Measurements from ENCODE around the gene SPAG17. TPM values are rescaled to one million over a fixed set of nuclear protein-coding genes. Genes with fewer than 3 reads are reported as not detected.

Gene SPAG17
- polyA plus RNA-seq, 2 donors: 14.2 to 15.4 TPM

GRCh38 chr1:118206966-118207365 is 21.9 kb upstream of the SPAG17 start:
- H3K27ac ChIP-seq (ENCODE audit: low read depth in 2 of 2, low read length in 1 of 2): no peak overlapping the region
- no peaks in the 10 kb centered on the region for H3K36me3 ChIP-seq (ENCODE audit: control insufficient read depth in 2 of 2, insufficient read depth in 2 of 2, low read length in 1 of 2)
- H3K27me3 ChIP-seq (ENCODE audit: control insufficient read depth in 1 of 2, insufficient read depth in 2 of 2, low read length in 2 of 2): no peaks in the 10 kb centered on the region
- no peak overlapping the region for H3K4me3 ChIP-seq (ENCODE audit: low read depth in 1 of 2, low read length in 2 of 2)
- no peaks in the 10 kb centered on the region for H3K9me3 ChIP-seq (ENCODE audit: control insufficient read depth in 2 of 2, insufficient read depth in 1 of 2, low read depth in 1 of 2, low read length in 1 of 2)
- H3K4me1 ChIP-seq (ENCODE audit: control insufficient read depth in 2 of 2, insufficient read depth in 2 of 2, low read length in 1 of 2): peaks cover 0 to 6% of the 10 kb centered on the region in 2 donors

GRCh38 chr1:118204648-118205047 is 19.6 kb upstream of the SPAG17 start:
- no peak overlapping the region for H3K4me3 ChIP-seq (ENCODE audit: low read depth in 1 of 2, low read length in 2 of 2)

GRCh38 chr1:118204105-118204504 is 19.1 kb upstream of the SPAG17 start:
- H3K27ac ChIP-seq (ENCODE audit: low read depth in 2 of 2, low read length in 1 of 2): no peak overlapping the region
- H3K9me3 ChIP-seq (ENCODE audit: control insufficient read depth in 2 of 2, insufficient read depth in 1 of 2, low read depth in 1 of 2, low read length in 1 of 2): no peaks in the 10 kb centered on the region
- H3K4me3 ChIP-seq (ENCODE audit: low read depth in 1 of 2, low read length in 2 of 2): no peak overlapping the region
- no peaks in the 10 kb centered on the region for H3K36me3 ChIP-seq (ENCODE audit: control insufficient read depth in 2 of 2, insufficient read depth in 2 of 2, low read length in 1 of 2)
- no peaks in the 10 kb centered on the region for H3K27me3 ChIP-seq (ENCODE audit: control insufficient read depth in 1 of 2, insufficient read depth in 2 of 2, low read length in 2 of 2)
- peaks cover 0 to 3% of the 10 kb centered on the region in 2 donors for H3K4me1 ChIP-seq (ENCODE audit: control insufficient read depth in 2 of 2, insufficient read depth in 2 of 2, low read length in 1 of 2)
- WGBS, 2 donors: 63 to 69% methylated on average over 3 of the region's 3 CpGs

More at GRCh38 chr1:118204648-118205047, 19.6 kb upstream of the SPAG17 start:
- Histone ChIP-seq H3K36me3 (ENCODE audit: control insufficient read depth in 2 of 2, insufficient read depth in 2 of 2, low read length in 1 of 2) (no peaks in the 10 kb centered on the region), H3K9me3 (ENCODE audit: control insufficient read depth in 2 of 2, insufficient read depth in 1 of 2, low read depth in 1 of 2, low read length in 1 of 2) (no peaks in the 10 kb centered on the region), H3K27ac (ENCODE audit: low read depth in 2 of 2, low read length in 1 of 2) (no peak overlapping the region), H3K4me1 (ENCODE audit: control insufficient read depth in 2 of 2, insufficient read depth in 2 of 2, low read length in 1 of 2) (peaks cover 0 to 4% of the 10 kb centered on the region in 2 donors), H3K27me3 (ENCODE audit: control insufficient read depth in 1 of 2, insufficient read depth in 2 of 2, low read length in 2 of 2) (no peaks in the 10 kb centered on the region)

GRCh38 chr1:118202076-118202608 is 17.1 kb upstream of the SPAG17 start:
- Histone ChIP-seq H3K36me3 (ENCODE audit: control insufficient read depth in 2 of 2, insufficient read depth in 2 of 2, low read length in 1 of 2) (no peaks in the 10 kb centered on the region), H3K27me3 (ENCODE audit: control insufficient read depth in 1 of 2, insufficient read depth in 2 of 2, low read length in 2 of 2) (no peaks in the 10 kb centered on the region), H3K9me3 (ENCODE audit: control insufficient read depth in 2 of 2, insufficient read depth in 1 of 2, low read depth in 1 of 2, low read length in 1 of 2) (no peaks in the 10 kb centered on the region), H3K27ac (ENCODE audit: low read depth in 2 of 2, low read length in 1 of 2) (no peak overlapping the region), H3K4me3 (ENCODE audit: low read depth in 1 of 2, low read length in 2 of 2) (no peak overlapping the region), H3K4me1 (ENCODE audit: control insufficient read depth in 2 of 2, insufficient read depth in 2 of 2, low read length in 1 of 2) (no peaks in the 10 kb centered on the region)
- WGBS, 2 donors: 67 to 87% methylated on average over 2 of the region's 2 CpGs

- Histone ChIP-seq H3K27ac (ENCODE audit: low read depth in 2 of 2, low read length in 1 of 2) (no peak overlapping the region), H3K27me3 (ENCODE audit: control insufficient read depth in 1 of 2, insufficient read depth in 2 of 2, low read length in 2 of 2) (no peaks in the 10 kb centered on the region), H3K4me3 (ENCODE audit: low read depth in 1 of 2, low read length in 2 of 2) (no peak overlapping the region), H3K9me3 (ENCODE audit: control insufficient read depth in 2 of 2, insufficient read depth in 1 of 2, low read depth in 1 of 2, low read length in 1 of 2) (no peaks in the 10 kb centered on the region), H3K4me1 (ENCODE audit: control insufficient read depth in 2 of 2, insufficient read depth in 2 of 2, low read length in 1 of 2) (no peaks in the 10 kb centered on the region), H3K36me3 (ENCODE audit: control insufficient read depth in 2 of 2, insufficient read depth in 2 of 2, low read length in 1 of 2) (no peaks in the 10 kb centered on the region)
- WGBS, 2 donors: 65 to 71% methylated on average over 3 of the region's 3 CpGs
These were observed 16.5 kb upstream of the SPAG17 start for GRCh38 chr1:118201524-118201923.

GRCh38 chr1:118200836-118201235 is 15.8 kb upstream of the SPAG17 start:
- Histone ChIP-seq H3K9me3 (ENCODE audit: control insufficient read depth in 2 of 2, insufficient read depth in 1 of 2, low read depth in 1 of 2, low read length in 1 of 2) (no peaks in the 10 kb centered on the region), H3K27me3 (ENCODE audit: control insufficient read depth in 1 of 2, insufficient read depth in 2 of 2, low read length in 2 of 2) (no peaks in the 10 kb centered on the region), H3K4me3 (ENCODE audit: low read depth in 1 of 2, low read length in 2 of 2) (no peak overlapping the region), H3K36me3 (ENCODE audit: control insufficient read depth in 2 of 2, insufficient read depth in 2 of 2, low read length in 1 of 2) (no peaks in the 10 kb centered on the region), H3K4me1 (ENCODE audit: control insufficient read depth in 2 of 2, insufficient read depth in 2 of 2, low read length in 1 of 2) (no peaks in the 10 kb centered on the region), H3K27ac (ENCODE audit: low read depth in 2 of 2, low read length in 1 of 2) (no peak overlapping the region)
- 67% methylated on average over 1 of the region's 1 CpG for WGBS, 2 donors

- Histone ChIP-seq H3K9me3 (ENCODE audit: control insufficient read depth in 2 of 2, insufficient read depth in 1 of 2, low read depth in 1 of 2, low read length in 1 of 2) (no peaks in the 10 kb centered on the region), H3K4me3 (ENCODE audit: low read depth in 1 of 2, low read length in 2 of 2) (no peak overlapping the region), H3K4me1 (ENCODE audit: control insufficient read depth in 2 of 2, insufficient read depth in 2 of 2, low read length in 1 of 2) (peaks cover 0 to under 1% of the 10 kb centered on the region in 2 donors), H3K36me3 (ENCODE audit: control insufficient read depth in 2 of 2, insufficient read depth in 2 of 2, low read length in 1 of 2) (no peaks in the 10 kb centered on the region), H3K27ac (ENCODE audit: low read depth in 2 of 2, low read length in 1 of 2) (no peak overlapping the region), H3K27me3 (ENCODE audit: control insufficient read depth in 1 of 2, insufficient read depth in 2 of 2, low read length in 2 of 2) (no peaks in the 10 kb centered on the region)
- WGBS, 2 donors: 59 to 63% methylated on average over 1 of the region's 1 CpG
These were observed 5.5 kb upstream of the SPAG17 start for GRCh38 chr1:118190561-118190960.

- H3K27me3 ChIP-seq (ENCODE audit: control insufficient read depth in 1 of 2, insufficient read depth in 2 of 2, low read length in 2 of 2): no peaks in the 10 kb centered on the region
- no peak overlapping the region for H3K27ac ChIP-seq (ENCODE audit: low read depth in 2 of 2, low read length in 1 of 2)
- H3K4me1 ChIP-seq (ENCODE audit: control insufficient read depth in 2 of 2, insufficient read depth in 2 of 2, low read length in 1 of 2): peaks cover 2 to 7% of the 10 kb centered on the region in 2 donors
- H3K4me3 ChIP-seq (ENCODE audit: low read depth in 1 of 2, low read length in 2 of 2): no peak overlapping the region
- WGBS, 2 donors: 42 to 57% methylated on average over 2 of the region's 2 CpGs
- no peaks in the 10 kb centered on the region for H3K9me3 ChIP-seq (ENCODE audit: control insufficient read depth in 2 of 2, insufficient read depth in 1 of 2, low read depth in 1 of 2, low read length in 1 of 2)
- H3K36me3 ChIP-seq (ENCODE audit: control insufficient read depth in 2 of 2, insufficient read depth in 2 of 2, low read length in 1 of 2): no peaks in the 10 kb centered on the region
These were observed 4.5 kb upstream of the SPAG17 start for GRCh38 chr1:118189564-118189963.

- Histone ChIP-seq H3K9me3 (ENCODE audit: control insufficient read depth in 2 of 2, insufficient read depth in 1 of 2, low read depth in 1 of 2, low read length in 1 of 2) (no peaks in the 10 kb centered on the region), H3K4me3 (ENCODE audit: low read depth in 1 of 2, low read length in 2 of 2) (no peak overlapping the region), H3K36me3 (ENCODE audit: control insufficient read depth in 2 of 2, insufficient read depth in 2 of 2, low read length in 1 of 2) (no peaks in the 10 kb centered on the region), H3K27ac (ENCODE audit: low read depth in 2 of 2, low read length in 1 of 2) (no peak overlapping the region), H3K27me3 (ENCODE audit: control insufficient read depth in 1 of 2, insufficient read depth in 2 of 2, low read length in 2 of 2) (no peaks in the 10 kb centered on the region), H3K4me1 (ENCODE audit: control insufficient read depth in 2 of 2, insufficient read depth in 2 of 2, low read length in 1 of 2) (peaks cover 2 to 7% of the 10 kb centered on the region in 2 donors)
- WGBS, 2 donors: 55 to 68% methylated on average over 1 of the region's 1 CpG
These were observed 3.4 kb upstream of the SPAG17 start for GRCh38 chr1:118188411-118188810.

GRCh38 chr1:118186026-118186425 is 998 bp upstream of the SPAG17 start:
- H3K27ac ChIP-seq (ENCODE audit: low read depth in 2 of 2, low read length in 1 of 2): no peak overlapping the region
- no peaks in the 10 kb centered on the region for H3K9me3 ChIP-seq (ENCODE audit: control insufficient read depth in 2 of 2, insufficient read depth in 1 of 2, low read depth in 1 of 2, low read length in 1 of 2)
- no peaks in the 10 kb centered on the region for H3K36me3 ChIP-seq (ENCODE audit: control insufficient read depth in 2 of 2, insufficient read depth in 2 of 2, low read length in 1 of 2)
- no peaks in the 10 kb centered on the region for H3K27me3 ChIP-seq (ENCODE audit: control insufficient read depth in 1 of 2, insufficient read depth in 2 of 2, low read length in 2 of 2)
- H3K4me3 ChIP-seq (ENCODE audit: low read depth in 1 of 2, low read length in 2 of 2): no peak overlapping the region
- peaks cover 2 to 7% of the 10 kb centered on the region in 2 donors for H3K4me1 ChIP-seq (ENCODE audit: control insufficient read depth in 2 of 2, insufficient read depth in 2 of 2, low read length in 1 of 2)
- WGBS, 2 donors: 94% methylated on average over 4 of the region's 4 CpGs

Measured in esophagus (tissue), 2 donors.